K562 (cell line): Measurements from ENCODE around the gene ITSN1. TPM values are rescaled to one million over a fixed set of nuclear protein-coding genes. Genes with fewer than 3 reads are reported as not detected.

ENCODE experiments used
- ASH1L ChIP-seq: fragments of 450-650 bp; IDR thresholded peaks from 2 replicates; pipeline ENCODE4 v1.6.1; 2018; ENCODE audit warnings: borderline replicate concordance, mild to moderate bottlenecking, low read depth; ENCODE audit not compliant: partially characterized antibody
- CBFA2T3 ChIP-seq: fragments of 450-650 bp; IDR thresholded peaks from 2 replicates; pipeline ENCODE4 v1.6.1; 2017
- ESRRB ChIP-seq: fragments of 250-450 bp; sonication (Bioruptor Pico); IDR thresholded peaks from 2 replicates; pipeline ENCODE4 v1.5.0; 2020; ENCODE audit warnings: mild to moderate bottlenecking, moderate library complexity, borderline replicate concordance
- EZH2 ChIP-seq: IDR thresholded peaks from 2 replicates; pipeline ENCODE4 v1.6.1; 2012; ENCODE audit warnings: low read depth, mild to moderate bottlenecking, inconsistent platforms, low read length, borderline replicate concordance
- LCOR ChIP-seq: sonication (generic); formaldehyde crosslinking; IDR thresholded peaks from 2 replicates; pipeline ENCODE4 v1.8.0; 2022; ENCODE audit warnings: mild to moderate bottlenecking, missing genetic modification reagents
- MCM7 ChIP-seq, 2 experiments: fragments of 450-650 bp; IDR thresholded peaks; 2 replicates each; pipeline ENCODE4 v1.6.1; 2016 to 2018
- MTA1 ChIP-seq: fragments of 450-650 bp; IDR thresholded peaks from 2 replicates; pipeline ENCODE4 v1.6.1; 2017; ENCODE audit warnings: borderline replicate concordance
- MYC ChIP-seq, 2 experiments: fragments of 250-450 bp in 1 of 2; sonication (Bioruptor Pico) in 1 of 2; IDR thresholded peaks; 2 replicates each; pipeline versions ENCODE4 v1.5.1 to v1.6.1; 2012 to 2021; ENCODE audit warnings: low read depth in 2 of 2, borderline replicate concordance in 1 of 2, improper control_type of control experiment in 1 of 2, low read length in 1 of 2, mild to moderate bottlenecking in 1 of 2, moderate library complexity in 1 of 2
- NFXL1 ChIP-seq: fragments of 450-650 bp; formaldehyde crosslinking; IDR thresholded peaks from 2 replicates; pipeline ENCODE4 v1.4.0; 2021; ENCODE audit warnings: mild to moderate bottlenecking
- PCBP1 ChIP-seq: fragments of 200-400 bp; formaldehyde crosslinking; IDR thresholded peaks from 2 replicates; pipeline ENCODE4 v1.6.1; 2018; ENCODE audit warnings: mild to moderate bottlenecking, low read depth, low read length; ENCODE audit not compliant: poor library complexity, severe bottlenecking
- RAD51 ChIP-seq: fragments of 450-650 bp; IDR thresholded peaks from 2 replicates; pipeline ENCODE4 v1.7.1; 2016; ENCODE audit warnings: low read depth, mild to moderate bottlenecking, borderline replicate concordance
- SAFB ChIP-seq: fragments of 200-400 bp; formaldehyde crosslinking; IDR thresholded peaks from 2 replicates; pipeline ENCODE4 v1.6.1; 2017; ENCODE audit warnings: low read depth, low read length, borderline replicate concordance
- SMARCA4 ChIP-seq: fragments of 450-650 bp; IDR thresholded peaks from 2 replicates; pipeline ENCODE4 v1.6.1; 2016
- SOX6 ChIP-seq: fragments of 450-650 bp; IDR thresholded peaks from 2 replicates; pipeline ENCODE4 v1.6.1; 2014; ENCODE audit warnings: mild to moderate bottlenecking
- SREBF2 ChIP-seq: sonication (generic); formaldehyde crosslinking; IDR thresholded peaks from 2 replicates; pipeline ENCODE4 v1.4.0; 2020; ENCODE audit warnings: mild to moderate bottlenecking, missing genetic modification reagents
- ZNF174 ChIP-seq: fragments of 250-450 bp; sonication (Bioruptor Pico); IDR thresholded peaks from 2 replicates; pipeline ENCODE4 v1.4.0; 2020; ENCODE audit warnings: mild to moderate bottlenecking
- ZNF76 ChIP-seq: fragments of 250-450 bp; sonication (Bioruptor Pico); IDR thresholded peaks from 2 replicates; pipeline ENCODE4 v1.4.0; 2020; ENCODE audit warnings: mild to moderate bottlenecking, moderate library complexity, borderline replicate concordance
- polyA plus RNA-seq, 8 experiments: library from polyadenylated mRNA; depleted of rRNA in 4 of 8; stranded (reverse) in 5 of 8; unstranded in 3 of 8; fragments of >200 nt; fragmentation: Nextera tagmentation in 2 of 8; fragmentation: Illumina TruSeq in 1 of 8; extraction: Ambion mirVana in 2 of 8; extraction: Trizol in 1 of 8; gene quantifications; 2 replicates each; pipeline versions ENCODE4 v1.2.1 to v1.2.3, GENCODE V29; 2011 to 2014; ENCODE audit warnings: inconsistent platforms in 1 of 8, missing spikeins in 1 of 8
- total RNA-seq, 7 experiments: library from RNA; depleted of rRNA in 6 of 7; stranded (reverse); fragments of >200 nt in 6 of 7; fragmentation: Illumina TruSeq in 2 of 7; extraction: Trizol in 2 of 7; gene quantifications; 2 replicates each; pipeline versions ENCODE4 v1.2.1 to v1.2.3, GENCODE V29; 2011 to 2021; ENCODE audit warnings: low replicate concordance in 1 of 7
- TF ChIP-seq, protein P1 (sequence below): fragments of 450-650 bp; formaldehyde crosslinking; IDR thresholded peaks from 2 replicates; pipeline ENCODE4 v1.4.0; 2022; ENCODE audit warnings: missing genetic modification characterization
- TF ChIP-seq, protein P2 (sequence below), 2 experiments: IDR thresholded peaks in 1 of 2; conservative IDR thresholded peaks in 1 of 2; 2 replicates each; pipeline ENCODE4 v1.6.1; 2016; ENCODE audit warnings: low read depth in 2 of 2, mild to moderate bottlenecking in 1 of 2, missing compliant biosample characterization in 1 of 2, missing genetic modification characterization in 1 of 2, moderate library complexity in 1 of 2
- TF ChIP-seq, protein P3 (sequence below): fragments of 250-450 bp; sonication (Bioruptor Pico); IDR thresholded peaks from 2 replicates; pipeline ENCODE4 v1.4.0; 2020; ENCODE audit warnings: mild to moderate bottlenecking, moderate library complexity

ITSN1 gene
- total and polyA plus RNA-seq, 9 of the 15 experiments (the other 6 are each of a cell fraction or from before 2014, with no cell fraction given) = 1.1 to 12.6 (median 4.8) TPM

DNA sequence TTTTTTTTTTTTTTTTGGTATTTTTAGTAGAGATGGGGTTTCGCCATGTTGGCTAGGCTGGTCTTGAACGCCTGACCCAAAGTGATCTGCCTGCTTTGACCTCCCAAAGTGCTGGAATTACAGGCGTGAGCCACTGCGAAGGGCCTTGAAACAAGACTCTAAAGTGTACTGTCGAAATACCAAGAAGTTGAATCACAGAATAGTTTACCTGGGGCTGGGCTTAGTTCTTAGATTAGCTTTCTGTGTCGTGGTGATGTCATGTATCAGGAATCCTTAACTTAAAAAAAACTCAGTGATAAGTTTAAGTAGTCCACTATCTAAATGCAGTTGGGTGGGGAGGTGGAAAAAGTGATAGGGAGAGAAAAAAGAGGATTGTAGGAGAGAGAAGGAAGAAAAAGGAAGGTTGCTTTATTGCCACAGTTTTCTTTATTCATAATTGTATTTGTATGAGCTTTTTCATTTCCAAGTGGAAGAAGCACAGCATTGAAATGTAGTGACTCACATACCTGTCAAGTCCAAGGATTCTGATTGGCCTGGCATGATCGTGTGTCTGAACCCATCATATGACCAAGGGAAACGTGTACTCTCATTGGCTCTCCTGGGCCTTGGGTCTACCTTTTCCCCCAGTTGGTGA is 13.4 kb downstream of the ITSN1 start (continued):
- no peak for TF ChIP-seq ASH1L
- TF ChIP-seq, protein P1, sequence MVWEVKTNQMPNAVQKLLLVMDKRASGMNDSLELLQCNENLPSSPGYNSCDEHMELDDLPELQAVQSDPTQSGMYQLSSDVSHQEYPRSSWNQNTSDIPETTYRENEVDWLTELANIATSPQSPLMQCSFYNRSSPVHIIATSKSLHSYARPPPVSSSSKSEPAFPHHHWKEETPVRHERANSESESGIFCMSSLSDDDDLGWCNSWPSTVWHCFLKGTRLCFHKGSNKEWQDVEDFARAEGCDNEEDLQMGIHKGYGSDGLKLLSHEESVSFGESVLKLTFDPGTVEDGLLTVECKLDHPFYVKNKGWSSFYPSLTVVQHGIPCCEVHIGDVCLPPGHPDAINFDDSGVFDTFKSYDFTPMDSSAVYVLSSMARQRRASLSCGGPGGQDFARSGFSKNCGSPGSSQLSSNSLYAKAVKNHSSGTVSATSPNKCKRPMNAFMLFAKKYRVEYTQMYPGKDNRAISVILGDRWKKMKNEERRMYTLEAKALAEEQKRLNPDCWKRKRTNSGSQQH (CRISPR knock-in tag) = no peak
- TF ChIP-seq ZNF174 (CRISPR knock-in tag) = no peak
- TF ChIP-seq ZNF76 = no peak
- no peak for TF ChIP-seq MCM7 (IDR thresholded peaks at IDR 0.05)
- TF ChIP-seq SOX6 = no peak; the same call in 1 of the 2 replicates
- no peak for TF ChIP-seq SAFB
- TF ChIP-seq EZH2 = no peak
- TF ChIP-seq LCOR = no peak
- TF ChIP-seq, protein P2, sequence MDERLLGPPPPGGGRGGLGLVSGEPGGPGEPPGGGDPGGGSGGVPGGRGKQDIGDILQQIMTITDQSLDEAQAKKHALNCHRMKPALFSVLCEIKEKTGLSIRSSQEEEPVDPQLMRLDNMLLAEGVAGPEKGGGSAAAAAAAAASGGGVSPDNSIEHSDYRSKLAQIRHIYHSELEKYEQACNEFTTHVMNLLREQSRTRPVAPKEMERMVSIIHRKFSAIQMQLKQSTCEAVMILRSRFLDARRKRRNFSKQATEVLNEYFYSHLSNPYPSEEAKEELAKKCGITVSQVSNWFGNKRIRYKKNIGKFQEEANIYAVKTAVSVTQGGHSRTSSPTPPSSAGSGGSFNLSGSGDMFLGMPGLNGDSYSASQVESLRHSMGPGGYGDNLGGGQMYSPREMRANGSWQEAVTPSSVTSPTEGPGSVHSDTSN (CRISPR knock-in tag; IDR thresholded peaks at IDR 0.05; ENCODE audit: low read depth) = no peak
- TF ChIP-seq, protein P2 (tag; conservative IDR thresholded peaks at IDR 0.05; ENCODE audit: low read depth) = no peak
- TF ChIP-seq NFXL1 (CRISPR knock-in tag) = no peak
- TF ChIP-seq MYC (IDR thresholded peaks at IDR 0.05; ENCODE audit: low read depth, low read length) = no peak
- TF ChIP-seq MYC (CRISPR knock-in tag; IDR thresholded peaks at IDR 0.05; ENCODE audit: borderline replicate concordance, low read depth) = no peak
- 0 out of 2 replicates have a peak, but pooled peaks have one; percentile 12 for TF ChIP-seq CBFA2T3
- 0 out of 2 replicates have a peak, but pooled peaks have one; percentile 7 for TF ChIP-seq RAD51
- TF ChIP-seq PCBP1 = no peak
- peak; percentile 52; the same call in 1 of the 2 replicates for TF ChIP-seq MTA1
- no peak for TF ChIP-seq SREBF2 (CRISPR knock-in tag)
- TF ChIP-seq SMARCA4 = 0 out of 2 replicates have a peak, but pooled peaks have one; percentile 48
- TF ChIP-seq ESRRB = no peak
- TF ChIP-seq, protein P3, sequence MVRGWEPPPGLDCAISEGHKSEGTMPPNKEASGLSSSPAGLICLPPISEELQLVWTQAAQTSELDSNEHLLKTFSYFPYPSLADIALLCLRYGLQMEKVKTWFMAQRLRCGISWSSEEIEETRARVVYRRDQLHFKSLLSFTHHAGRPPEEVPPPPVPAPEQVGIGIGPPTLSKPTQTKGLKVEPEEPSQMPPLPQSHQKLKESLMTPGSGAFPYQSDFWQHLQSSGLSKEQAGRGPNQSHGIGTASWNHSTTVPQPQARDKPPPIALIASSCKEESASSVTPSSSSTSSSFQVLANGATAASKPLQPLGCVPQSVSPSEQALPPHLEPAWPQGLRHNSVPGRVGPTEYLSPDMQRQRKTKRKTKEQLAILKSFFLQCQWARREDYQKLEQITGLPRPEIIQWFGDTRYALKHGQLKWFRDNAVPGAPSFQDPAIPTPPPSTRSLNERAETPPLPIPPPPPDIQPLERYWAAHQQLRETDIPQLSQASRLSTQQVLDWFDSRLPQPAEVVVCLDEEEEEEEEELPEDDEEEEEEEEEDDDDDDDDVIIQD = no peak
